WTC11 (cell line): ENCODE measurements around the gene ASB4.

Experiments used
- FOXP1 ChIP-seq: sonication (generic); formaldehyde crosslinking; IDR thresholded peaks from 2 replicates; pipeline ENCODE4 v1.8.0; 2022; ENCODE audit warnings: missing genetic modification reagents, mild to moderate bottlenecking, moderate library complexity, borderline replicate concordance
- TEAD4 ChIP-seq: sonication (generic); formaldehyde crosslinking; IDR thresholded peaks from 2 replicates; pipeline ENCODE4 v1.8.0; 2022; ENCODE audit warnings: mild to moderate bottlenecking, missing genetic modification reagents
- TF ChIP-seq, protein P1 (sequence below): sonication (generic); formaldehyde crosslinking; IDR thresholded peaks from 2 replicates; pipeline ENCODE4 v1.8.0; 2022; ENCODE audit warnings: mild to moderate bottlenecking, missing genetic modification reagents

GRCh38 chr7:95482424-95482823 is 3.3 kb upstream of the ASB4 start:
- TF ChIP-seq, protein P1, sequence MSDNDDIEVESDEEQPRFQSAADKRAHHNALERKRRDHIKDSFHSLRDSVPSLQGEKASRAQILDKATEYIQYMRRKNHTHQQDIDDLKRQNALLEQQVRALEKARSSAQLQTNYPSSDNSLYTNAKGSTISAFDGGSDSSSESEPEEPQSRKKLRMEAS (CRISPR knock-in tag) = no peak
- no peak for TF ChIP-seq FOXP1 (CRISPR knock-in tag)
- TF ChIP-seq TEAD4 (CRISPR knock-in tag) = no peak
